HEK293T (cell line): ENCODE data around the gene AMH.

Experiments
- CTCF ChIA-PET: fragments of 350-600 bp; formaldehyde crosslinking; extraction: SDS; loops from one replicate; lab custom pipeline; 2021; ENCODE audit warnings: antibody characterized with exemption, inconsistent platforms; lab: Yijun Ruan, JAX
- POLR2A ChIA-PET: fragments of 350-600 bp; formaldehyde crosslinking; extraction: SDS; loops from one replicate; lab custom pipeline; 2020; ENCODE audit warnings: antibody characterized with exemption, inconsistent platforms; lab: Yijun Ruan, JAX
- DNase-seq: peaks from one replicate; pipeline ENCODE4 v3.0.0; 2012; ENCODE audit warnings: mixed read lengths; ENCODE audit errors: extremely low spot score
- ARNT ChIP-seq: fragments of 450-650 bp; IDR thresholded peaks from 2 replicates; pipeline ENCODE4 v1.6.1; 2017; ENCODE audit warnings: mild to moderate bottlenecking
- BHLHE40 ChIP-seq: fragments of 450-650 bp; IDR thresholded peaks from 2 replicates; pipeline ENCODE4 v1.6.1; 2016; ENCODE audit warnings: mild to moderate bottlenecking, moderate library complexity, borderline replicate concordance
- CTBP1 ChIP-seq: fragments of 450-650 bp; IDR thresholded peaks from 2 replicates; pipeline ENCODE4 v1.6.1; 2016; ENCODE audit warnings: borderline replicate concordance
- ELF4 ChIP-seq: fragments of 450-650 bp; IDR thresholded peaks from 2 replicates; pipeline ENCODE4 v1.6.1; 2017; ENCODE audit warnings: antibody characterized with exemption
- FOXA1 ChIP-seq: fragments of 450-650 bp; IDR thresholded peaks from 2 replicates; pipeline ENCODE4 v1.6.1; 2016; ENCODE audit warnings: mild to moderate bottlenecking
- FOXM1 ChIP-seq: fragments of 450-650 bp; IDR thresholded peaks from 2 replicates; pipeline ENCODE4 v1.6.1; 2017; ENCODE audit warnings: mild to moderate bottlenecking, borderline replicate concordance
- HDGF ChIP-seq: fragments of 450-650 bp; IDR thresholded peaks from 2 replicates; pipeline ENCODE4 v1.6.1; 2017; ENCODE audit warnings: antibody characterized with exemption, borderline replicate concordance
- L3MBTL2 ChIP-seq: fragments of 450-650 bp; conservative IDR thresholded peaks from 2 replicates; pipeline ENCODE4 v1.6.1; 2016; ENCODE audit warnings: mild to moderate bottlenecking
- LEF1 ChIP-seq: fragments of 450-650 bp; IDR thresholded peaks from 2 replicates; pipeline ENCODE4 v1.6.1; 2017; ENCODE audit warnings: mild to moderate bottlenecking, borderline replicate concordance
- NFRKB ChIP-seq: fragments of 450-650 bp; IDR thresholded peaks from 2 replicates; pipeline ENCODE4 v1.6.1; 2016; ENCODE audit warnings: mild to moderate bottlenecking, moderate library complexity
- PKNOX1 ChIP-seq: fragments of 450-650 bp; IDR thresholded peaks from 2 replicates; pipeline ENCODE4 v1.6.1; 2016
- SP1 ChIP-seq: fragments of 450-650 bp; IDR thresholded peaks from 2 replicates; pipeline ENCODE4 v1.6.1; 2017
- SUZ12 ChIP-seq: fragments of 450-650 bp; IDR thresholded peaks from 2 replicates; pipeline ENCODE4 v1.6.1; 2016; ENCODE audit warnings: mild to moderate bottlenecking
- TARDBP ChIP-seq: fragments of 450-650 bp; IDR thresholded peaks from 2 replicates; pipeline ENCODE4 v1.6.1; 2016
- ZNF384 ChIP-seq: fragments of 450-650 bp; IDR thresholded peaks from 2 replicates; pipeline ENCODE4 v1.6.1; 2016

AMH gene

DNA sequence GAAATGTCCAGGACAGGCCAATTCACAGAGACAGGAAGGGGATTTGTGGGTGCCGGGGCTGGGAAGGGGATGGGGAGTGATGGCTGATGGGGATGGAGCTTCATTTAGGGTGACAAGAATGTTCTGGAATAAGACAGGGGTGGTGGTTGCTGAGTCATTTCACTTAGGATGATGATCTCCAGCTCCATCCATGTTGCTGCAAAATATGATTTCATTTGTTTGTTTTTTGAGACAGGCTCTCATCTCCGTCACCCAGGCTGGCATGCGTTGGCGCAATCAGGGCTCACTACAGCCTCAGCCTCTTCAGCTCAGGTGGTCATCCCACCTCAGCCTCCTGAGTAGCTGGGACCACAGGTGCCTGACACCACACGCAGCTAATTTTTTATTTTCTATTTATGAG, 10.2 kb downstream of the AMH start:
- DNase-seq, result no peak
- ChIA-PET POLR2A (interaction anchor here (0.6 to 1.4 kb wide), 4 partner anchors 9 to 22 kb away, joined by 3 to 6 read pairs (median 4); no protein-coding TSS in a partner anchor), CTCF (interaction anchor here (0.7 to 0.8 kb wide), 2 partner anchors 14 to 50 kb away, joined by 3 to 4 read pairs; no protein-coding TSS in a partner anchor)
- TF ChIP-seq SP1, result no peak
- no peak for TF ChIP-seq ARNT
- TF ChIP-seq NFRKB, result no peak
- TF ChIP-seq LEF1, result no peak
- no peak for TF ChIP-seq TARDBP
- TF ChIP-seq BHLHE40, result no peak

GRCh38 chr19:2260341-2260805, 11.2 kb downstream of the AMH start:
- POLR2A ChIA-PET, result interaction anchor here (0.8 to 1.4 kb wide), 3 partner anchors 10 to 13 kb away, joined by 4 to 6 read pairs (median 5); no protein-coding TSS in a partner anchor
- CTCF ChIA-PET, result interaction anchor here (0.6 to 1.3 kb wide), 3 partner anchors 12 to 258 kb away, joined by 3 to 5 read pairs (median 4); no protein-coding TSS in a partner anchor
- no peak for DNase-seq
- no peak for TF ChIP-seq LEF1
- TF ChIP-seq SP1, result no peak
- TF ChIP-seq ZNF384, result 0 out of 2 replicates have a peak, but pooled peaks have one; percentile 16

DNA sequence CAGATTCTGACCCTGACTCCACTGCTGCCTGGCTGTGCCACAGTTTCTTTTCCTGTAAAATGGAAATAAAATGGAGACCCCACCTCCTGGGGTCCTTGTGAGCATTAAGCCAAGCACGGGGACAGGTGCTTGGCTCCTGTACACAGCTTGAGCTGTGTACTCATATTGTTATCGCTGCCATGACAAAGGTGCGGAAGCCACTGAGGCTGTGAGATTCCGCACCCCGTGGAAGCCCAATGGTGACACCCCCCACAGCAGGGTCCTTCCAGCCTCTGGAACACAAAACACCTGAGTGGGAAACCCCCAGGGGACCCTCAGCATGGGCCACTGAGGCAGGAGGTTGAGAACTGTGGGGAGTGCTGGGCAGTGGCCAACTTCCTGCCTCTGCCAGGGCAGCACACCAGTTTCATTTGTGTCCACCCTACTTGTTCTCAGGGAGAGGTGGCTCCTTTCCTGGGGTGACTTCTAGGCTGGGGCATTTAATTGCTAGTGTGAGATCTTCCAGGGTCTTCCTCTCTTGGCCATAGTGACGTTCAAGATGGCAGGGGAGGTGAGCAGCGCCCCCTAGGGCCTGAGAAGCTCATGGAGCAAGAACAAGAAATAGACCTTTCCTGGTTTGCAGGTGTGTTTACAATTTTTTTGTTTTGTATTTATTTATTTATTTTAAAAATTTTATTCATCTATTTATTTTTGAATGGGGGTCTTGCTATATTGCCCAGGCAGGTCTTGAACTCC, 12.5 kb downstream of the AMH start:
- no peak for DNase-seq

DNA sequence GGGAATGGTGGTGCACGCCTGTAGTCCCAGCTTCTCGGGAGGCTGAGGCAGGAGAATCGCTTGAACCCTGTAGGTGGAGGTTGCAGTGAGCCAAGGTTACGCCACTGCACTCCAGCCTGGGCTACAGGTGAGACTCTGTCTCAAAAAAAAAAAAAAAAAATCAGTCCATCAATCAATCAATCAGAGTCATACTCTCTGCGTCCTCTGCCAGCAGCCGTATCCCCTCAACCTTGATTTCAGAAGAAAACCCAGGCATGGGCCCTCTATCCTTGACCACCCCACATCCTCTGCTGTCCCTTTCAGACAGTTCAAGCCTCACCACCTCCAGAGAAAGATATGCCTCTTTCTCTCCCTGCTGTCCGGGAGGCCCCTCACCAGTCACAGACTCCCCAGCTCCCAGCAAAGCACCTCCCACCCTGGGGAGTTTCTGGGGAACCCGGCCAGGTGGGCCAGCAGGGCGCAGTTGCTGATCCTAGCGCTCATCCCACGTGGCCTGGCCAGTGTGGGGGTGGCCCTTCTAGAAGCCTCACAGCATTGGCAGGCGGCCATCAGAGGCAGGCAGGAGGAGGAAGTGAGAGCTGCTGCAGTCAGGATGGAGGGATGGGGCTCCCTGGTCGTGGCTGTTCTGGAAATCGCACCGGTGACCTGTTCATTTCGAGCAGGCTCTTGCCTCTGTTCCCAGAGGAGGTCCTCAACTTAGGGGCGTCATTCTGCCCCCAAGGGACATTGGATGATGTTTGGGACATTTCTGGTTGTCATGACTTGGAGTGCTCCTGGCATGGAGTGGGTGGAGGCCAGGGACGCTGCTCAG, 17.3 kb downstream of the AMH start:
- DNase-seq, result no peak
- ChIA-PET POLR2A (no interaction called here), CTCF (interaction anchor here (1.2 kb wide), 1 partner anchor 36 kb away, joined by 3 read pairs; no protein-coding TSS in a partner anchor)
- no peak for TF ChIP-seq LEF1
- TF ChIP-seq PKNOX1, result peak; percentile 68

More for the DNA sequence above, 12.5 kb downstream of the AMH start:
- ChIA-PET CTCF (interaction anchor here (0.5 to 1.3 kb wide), 6 partner anchors 8 to 74 kb away, joined by 3 to 5 read pairs (median 4); partner anchors contain the start of genes LSM7 and SPPL2B), POLR2A (interaction anchor here (0.6 kb wide), 1 partner anchor 23 kb away, joined by 4 read pairs; no protein-coding TSS in a partner anchor)
- TF ChIP-seq ARNT (no peak), FOXM1 (no peak), HDGF (no peak), ZNF384 (no peak), SP1 (no peak), CTBP1 (no peak), BHLHE40 (no peak), PKNOX1 (no peak), L3MBTL2 (no peak), ELF4 (no peak), SUZ12 (no peak), FOXA1 (no peak), NFRKB (no peak)

GRCh38 chr19:2268480-2268830, 19.3 kb downstream of the AMH start:
- CTCF ChIA-PET, result no interaction called here
- POLR2A ChIA-PET, result interaction anchor here (0.7 kb wide), 1 partner anchor 9 kb away, joined by 3 read pairs; no protein-coding TSS in a partner anchor
- DNase-seq, result no peak
- no peak for TF ChIP-seq SUZ12

DNA sequence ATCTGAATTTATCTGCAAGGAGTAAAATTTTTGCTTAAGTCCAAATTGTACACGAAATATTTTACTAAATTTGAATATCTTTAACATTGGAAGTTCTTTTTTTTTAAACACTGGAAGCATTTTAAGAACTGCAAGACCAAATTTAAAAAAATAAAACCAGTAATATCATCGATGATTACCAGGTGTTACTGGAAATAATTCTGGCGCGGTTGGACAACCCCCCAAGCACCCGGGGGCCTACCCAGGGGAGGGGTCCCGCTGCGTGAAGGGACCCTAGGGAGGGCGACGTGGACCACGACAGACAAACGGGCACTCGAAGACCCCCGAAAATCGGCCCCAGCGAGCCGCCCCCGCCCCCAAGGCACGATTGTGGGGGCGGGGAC, 19.7 kb downstream of the AMH start:
- no peak for DNase-seq
- no peak for TF ChIP-seq ELF4
- no peak for TF ChIP-seq SUZ12
- no peak for TF ChIP-seq L3MBTL2
- POLR2A ChIA-PET, result no interaction called here
- CTCF ChIA-PET, result no interaction called here

GRCh38 chr19:2269244-2270156, 20.4 kb downstream of the AMH start:
- DNase-seq, result peak; percentile 99
- no peak for TF ChIP-seq FOXM1
- TF ChIP-seq BHLHE40, result no peak
- TF ChIP-seq ELF4, result peak; percentile 86
- peak; percentile 73; the same call in 1 of the 2 replicates for TF ChIP-seq LEF1
- ChIA-PET CTCF (no interaction called here), POLR2A (interaction anchor here (1.1 to 1.3 kb wide), 2 partner anchors 9 to 32 kb away, joined by 4 to 6 read pairs; no protein-coding TSS in a partner anchor)
